ENCODE data around the gene GMPR.

GMPR gene

DNA sequence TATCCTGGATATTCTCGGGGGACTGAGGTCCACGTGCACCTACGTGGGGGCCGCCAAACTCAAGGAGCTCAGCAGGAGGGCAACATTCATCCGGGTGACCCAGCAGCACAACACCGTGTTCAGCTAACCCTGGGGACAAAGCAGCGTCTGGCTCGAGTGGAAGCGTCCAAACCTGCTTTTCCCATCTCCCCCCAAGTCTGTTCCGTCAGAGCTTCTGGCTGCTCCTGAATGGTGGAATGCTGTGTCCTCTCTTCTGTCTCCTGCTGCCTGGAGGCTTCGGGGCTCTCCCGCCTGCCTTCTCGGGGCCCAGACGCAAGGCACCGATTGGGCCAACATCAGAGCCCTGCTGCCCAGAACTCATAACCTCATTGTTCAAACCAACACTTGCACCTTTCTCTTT is 56.7 kb downstream of the GMPR start:
- FAIRE-seq (no peak), DNase-seq (ENCODE audit: insufficient read length, low spot score) (no peak)

DNA sequence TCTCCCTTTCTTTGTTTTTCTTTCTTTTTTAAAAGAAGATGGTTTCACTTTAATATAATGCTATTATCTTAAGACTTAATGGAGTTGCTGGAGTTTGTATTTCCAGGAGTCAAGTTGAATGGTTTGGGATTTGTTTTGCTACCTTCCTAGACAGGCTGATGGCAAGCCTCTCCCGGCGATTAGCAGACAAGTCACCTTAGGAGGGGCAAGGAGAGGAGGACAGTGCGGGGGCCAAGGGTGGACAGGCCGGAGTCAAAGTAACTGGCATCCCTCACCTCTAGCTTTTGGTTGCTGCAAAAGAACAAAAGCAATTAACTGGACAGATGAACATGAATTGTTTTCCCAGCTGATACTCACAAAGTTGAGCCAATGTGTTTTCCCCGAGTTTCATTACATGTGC is 57.1 kb downstream of the GMPR start:
- no peak for DNase-seq (ENCODE audit: insufficient read length, low spot score)
- no peak for FAIRE-seq

DNA sequence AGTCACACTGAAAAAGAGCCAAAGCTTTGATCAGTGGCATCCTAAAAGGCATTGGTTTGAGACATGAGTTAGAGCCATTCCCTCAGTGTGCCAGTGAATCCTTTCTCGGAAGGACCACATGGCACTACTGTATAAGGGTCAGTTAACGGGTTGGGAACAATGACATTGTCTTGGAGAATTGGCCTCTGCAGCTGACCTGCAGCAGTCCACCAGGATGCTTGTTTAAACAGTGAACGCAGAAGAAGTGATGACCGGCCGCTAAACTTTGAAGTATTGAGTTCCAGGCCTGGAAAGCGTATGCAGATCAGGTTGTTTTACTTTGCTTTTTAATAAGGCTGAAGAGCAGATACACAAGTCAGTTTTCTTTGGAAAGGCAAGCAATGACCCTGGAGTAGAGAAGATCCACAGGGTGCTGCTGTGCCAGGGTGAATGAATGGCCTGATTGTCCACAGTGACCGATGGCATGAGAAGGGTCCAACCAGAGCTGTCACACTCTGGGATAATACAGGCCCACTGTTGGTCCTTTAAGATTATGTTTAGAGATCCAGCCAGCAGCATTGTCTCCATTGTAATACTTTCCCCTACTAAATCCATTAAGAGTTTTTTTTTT is 57.8 kb downstream of the GMPR start:
- FAIRE-seq: no peak
- DNase-seq (ENCODE audit: insufficient read length, low spot score): no peak

DNA sequence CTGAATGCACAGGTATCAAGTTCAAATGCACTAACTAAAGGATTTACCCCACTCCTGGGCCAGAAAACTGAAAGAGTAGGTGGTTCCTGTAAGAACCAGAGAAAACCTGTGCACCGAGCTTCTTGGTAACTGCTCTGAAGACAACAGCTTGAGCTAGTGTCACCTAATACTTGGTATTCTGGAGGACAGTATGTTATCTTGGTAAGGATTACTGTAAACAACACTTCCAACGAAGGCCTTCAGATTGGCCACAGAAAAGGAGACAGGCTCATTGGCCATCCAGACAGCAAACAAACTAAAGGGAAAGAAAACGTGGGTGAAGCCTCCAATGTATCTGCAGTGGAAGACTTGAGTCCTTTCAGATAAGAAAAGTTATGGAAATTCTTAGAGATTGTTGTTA is 61.5 kb downstream of the GMPR start:
- DNase-seq (ENCODE audit: insufficient read length, low spot score) (no peak), FAIRE-seq (no peak)

DNA sequence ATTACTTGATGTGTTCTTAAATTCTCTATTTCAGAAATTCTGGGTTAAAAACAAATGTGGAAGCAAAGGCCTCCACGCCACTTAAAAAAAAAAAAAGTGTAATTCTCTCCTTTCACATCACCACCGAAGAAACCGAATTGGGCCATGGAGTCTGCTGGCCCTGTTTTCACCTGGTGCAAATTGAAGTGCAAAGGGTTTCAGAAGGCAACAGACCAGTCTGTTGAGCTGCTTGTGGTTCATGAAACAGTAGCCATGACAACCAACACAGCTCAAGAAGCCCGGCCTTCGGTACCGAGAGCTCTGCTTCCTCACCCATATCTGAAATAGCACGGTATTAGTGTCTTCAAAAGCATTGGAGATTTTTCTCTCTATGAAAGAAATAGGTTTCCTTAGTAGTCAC is 63.1 kb downstream of the GMPR start:
- DNase-seq (ENCODE audit: insufficient read length, low spot score) (no peak), FAIRE-seq (peak; percentile 66)

DNA sequence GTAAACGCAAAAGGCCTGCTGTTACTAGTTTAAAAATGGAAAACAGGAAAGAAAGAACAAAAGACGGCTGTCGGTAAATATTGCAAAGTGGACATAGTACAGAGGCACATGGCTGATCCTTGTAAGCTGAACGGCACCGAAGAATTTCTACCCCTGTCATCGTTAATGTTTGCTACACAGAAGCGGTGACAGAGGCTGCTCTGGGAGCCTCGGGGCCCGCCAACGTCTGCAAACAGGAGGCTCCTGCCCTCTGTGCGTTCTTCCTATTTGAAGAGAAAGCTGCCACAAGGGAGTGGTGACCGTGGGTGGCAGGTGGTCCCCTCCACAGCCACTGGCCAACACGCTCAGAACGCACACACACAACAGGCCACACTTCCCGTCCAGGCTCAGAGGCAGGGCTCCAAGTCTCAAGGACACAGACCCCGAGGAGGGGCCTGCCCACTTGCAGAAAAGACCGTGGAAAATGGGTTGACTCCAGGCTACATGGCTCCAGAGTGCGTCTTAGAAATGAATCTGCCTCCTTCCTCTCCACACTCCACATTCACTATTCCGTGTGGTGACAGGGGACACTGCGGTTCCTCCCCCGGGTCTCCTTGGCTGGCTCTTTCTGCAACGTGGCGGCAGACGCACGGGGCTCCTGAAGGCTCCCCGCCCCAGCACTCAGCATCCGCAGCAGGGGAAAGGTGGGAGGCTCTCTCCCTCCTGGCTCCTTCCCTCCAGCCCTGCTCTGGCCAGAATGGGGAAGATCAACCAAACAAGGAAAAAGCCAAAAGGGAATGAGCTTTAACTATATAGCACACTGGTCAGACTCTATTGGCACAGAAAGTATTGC is 64.5 kb downstream of the GMPR start:
- DNase-seq (ENCODE audit: insufficient read length, low spot score) (no peak), FAIRE-seq (no peak)

DNA sequence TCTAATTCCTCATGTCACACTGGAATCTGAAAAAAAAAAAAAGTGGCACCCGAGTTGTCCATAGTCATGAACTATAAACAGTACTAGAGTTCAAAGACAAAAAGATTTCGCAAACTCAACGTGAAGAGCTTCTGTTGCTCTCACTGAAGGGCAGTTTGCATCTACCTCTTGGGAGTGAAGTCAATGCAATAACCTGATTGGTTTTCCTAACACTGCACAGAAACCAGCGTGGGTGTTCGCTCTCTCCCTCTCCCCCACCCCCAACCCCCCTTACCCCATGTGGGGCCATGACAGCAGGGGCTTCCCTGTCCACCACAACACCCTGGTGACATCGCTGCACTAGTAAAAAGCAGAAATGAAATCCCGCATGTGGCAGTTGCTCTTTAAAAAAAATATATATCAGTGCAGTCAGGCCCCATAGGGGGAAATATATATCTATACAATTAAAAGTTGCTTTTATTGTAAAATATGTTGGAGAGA is 66.9 kb downstream of the GMPR start:
- peak; percentile 91 for FAIRE-seq
- peak; percentile 39 for DNase-seq (ENCODE audit: insufficient read length, low spot score)

DNA sequence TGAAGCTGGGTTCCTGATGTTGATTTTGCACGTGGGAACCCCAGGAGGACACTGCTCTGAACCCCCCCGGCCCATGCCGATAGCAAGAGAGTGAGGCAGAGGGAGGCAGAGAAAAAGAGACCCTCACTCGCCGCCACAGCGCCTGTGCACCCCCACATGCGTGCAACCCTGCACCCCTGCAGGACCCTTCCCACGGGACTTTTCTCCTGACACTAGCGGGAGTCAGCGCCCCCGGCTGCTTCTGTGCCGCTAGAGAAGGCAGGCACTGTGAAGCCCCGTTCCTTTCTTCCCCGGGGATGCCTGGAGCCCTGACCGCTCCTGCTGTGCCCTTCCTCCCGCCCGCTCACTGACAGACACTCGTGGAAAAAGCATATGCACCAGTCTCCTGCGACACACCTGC is 67.4 kb downstream of the GMPR start:
- no peak for FAIRE-seq
- DNase-seq (ENCODE audit: insufficient read length, low spot score): no peak

DNA sequence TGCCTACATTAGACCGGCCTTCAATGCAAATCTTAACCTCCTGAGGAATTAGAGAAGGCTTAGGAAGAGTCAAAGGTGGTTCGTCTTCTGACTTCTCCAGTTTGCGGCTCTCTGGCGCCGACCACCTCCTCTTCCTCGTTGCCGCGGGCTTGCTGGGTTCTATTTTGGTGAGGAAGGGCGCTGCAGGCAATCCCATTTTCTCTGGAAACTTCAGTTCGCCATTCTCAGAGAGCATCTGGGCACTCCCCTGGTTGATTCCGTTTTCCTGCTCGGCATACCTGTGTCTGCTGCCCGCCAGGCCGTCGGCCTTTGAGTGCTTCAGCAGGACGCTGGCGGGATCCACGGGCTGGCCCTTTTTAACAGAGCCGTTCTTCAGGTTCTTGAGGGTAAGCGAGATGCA is 67.9 kb downstream of the GMPR start:
- DNase-seq (ENCODE audit: insufficient read length, low spot score) (no peak), FAIRE-seq (peak; percentile 73)

DNA sequence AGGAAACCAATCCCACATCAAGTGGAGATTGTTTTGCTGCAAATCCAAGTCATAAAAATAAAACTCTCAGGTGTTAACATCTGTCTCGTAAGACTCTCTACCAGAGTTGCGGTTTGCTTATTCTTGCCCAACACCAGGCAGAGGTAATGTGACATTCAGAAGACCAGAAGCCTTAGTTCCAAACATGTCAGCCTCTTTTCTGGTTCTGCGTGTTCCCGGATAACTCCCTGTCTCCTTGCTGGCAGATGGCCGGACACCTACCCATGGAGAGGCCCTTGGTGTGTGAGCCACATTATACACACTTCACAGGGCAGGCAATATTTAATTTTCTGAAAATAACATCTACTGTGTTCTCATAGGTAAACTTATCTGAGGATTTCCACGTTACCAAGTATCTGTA is 73.4 kb downstream of the GMPR start:
- no peak for FAIRE-seq
- DNase-seq (ENCODE audit: insufficient read length, low spot score): no peak

DNA sequence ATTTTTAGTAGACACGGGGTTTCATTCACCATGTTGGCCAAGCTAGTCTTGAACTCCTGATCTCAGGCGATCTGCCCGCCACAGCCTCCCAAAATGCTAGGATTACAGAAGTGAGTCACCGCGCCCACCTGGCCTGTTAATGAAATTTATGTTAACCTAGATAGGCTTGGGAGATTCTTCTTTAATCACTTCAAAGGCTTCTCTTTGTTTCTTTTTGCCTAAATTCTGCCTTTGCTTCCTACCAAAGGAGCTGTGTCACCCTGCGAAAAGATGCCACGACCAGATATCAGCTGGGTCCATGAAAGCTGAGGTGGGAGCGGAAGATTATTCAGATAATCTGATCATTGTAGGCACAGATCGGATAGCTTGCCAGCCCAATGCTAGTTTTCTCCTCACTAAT is 75.3 kb downstream of the GMPR start:
- DNase-seq (ENCODE audit: insufficient read length, low spot score) (no peak), FAIRE-seq (no peak)

DNA sequence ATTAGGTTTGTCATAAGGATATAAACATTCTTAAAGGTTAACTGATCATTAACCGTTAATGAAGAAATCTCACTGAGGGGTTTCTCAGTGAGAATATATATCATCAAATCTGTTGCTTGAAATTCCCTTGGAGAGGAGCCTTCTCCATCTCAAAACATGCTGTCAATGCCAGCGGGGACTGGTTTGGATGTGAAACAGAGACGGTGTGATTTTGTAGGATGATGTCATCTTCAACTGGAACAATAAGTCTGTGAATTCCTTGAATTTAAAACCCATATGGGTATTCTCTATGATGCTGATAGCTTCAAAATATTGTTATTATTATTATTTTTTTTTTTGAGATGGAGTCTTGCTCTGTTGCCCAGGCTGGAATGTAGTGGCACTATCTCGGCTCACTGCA is 75.9 kb downstream of the GMPR start:
- FAIRE-seq (no peak), DNase-seq (ENCODE audit: insufficient read length, low spot score) (no peak)

DNA sequence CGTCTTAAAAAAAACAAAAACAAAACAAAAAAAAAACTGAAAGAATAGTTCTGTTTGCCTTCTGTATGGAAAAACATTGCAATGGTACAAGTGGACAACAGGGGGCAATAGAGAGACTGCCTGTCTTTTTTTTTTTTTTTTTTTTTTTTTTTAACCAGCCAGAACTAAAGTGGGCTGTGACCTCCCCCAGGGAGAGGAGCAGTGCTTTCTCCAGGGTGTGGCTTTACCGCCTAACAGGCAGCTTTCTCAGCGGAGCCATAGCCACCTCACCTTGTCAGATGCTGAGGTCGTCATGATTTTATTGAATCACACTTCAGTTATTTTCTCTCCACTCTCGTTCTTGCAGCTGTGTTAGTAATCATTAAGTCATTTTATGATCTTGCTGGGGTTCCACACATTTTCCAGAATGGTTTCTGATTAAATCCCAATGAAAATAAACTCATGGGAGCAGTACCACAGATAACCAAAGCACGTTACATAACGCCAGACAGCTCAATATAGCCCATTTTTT is 78.4 kb downstream of the GMPR start:
- peak; percentile 64 for FAIRE-seq
- DNase-seq (ENCODE audit: insufficient read length, low spot score): no peak

DNA sequence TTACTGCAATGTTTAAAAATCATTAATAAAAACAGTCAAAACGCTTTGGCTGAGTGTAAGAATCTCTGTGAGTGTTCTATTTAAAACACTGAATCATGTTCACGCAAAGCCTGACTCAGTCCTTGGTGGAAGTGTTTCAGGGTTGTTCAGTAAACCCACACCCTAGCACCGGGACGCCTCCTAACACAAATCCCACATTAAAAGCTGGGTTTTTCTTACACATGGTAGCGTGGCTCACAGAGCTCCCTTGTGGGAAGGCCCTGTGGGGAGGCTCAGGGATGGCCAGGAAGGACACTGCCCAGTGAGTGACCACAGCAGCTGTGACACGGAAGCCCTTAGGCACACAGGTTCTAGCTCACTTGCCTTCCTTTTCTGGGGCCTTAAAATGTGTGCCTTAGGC is 80.2 kb downstream of the GMPR start:
- no peak for DNase-seq (ENCODE audit: insufficient read length, low spot score)
- FAIRE-seq: no peak

DNA sequence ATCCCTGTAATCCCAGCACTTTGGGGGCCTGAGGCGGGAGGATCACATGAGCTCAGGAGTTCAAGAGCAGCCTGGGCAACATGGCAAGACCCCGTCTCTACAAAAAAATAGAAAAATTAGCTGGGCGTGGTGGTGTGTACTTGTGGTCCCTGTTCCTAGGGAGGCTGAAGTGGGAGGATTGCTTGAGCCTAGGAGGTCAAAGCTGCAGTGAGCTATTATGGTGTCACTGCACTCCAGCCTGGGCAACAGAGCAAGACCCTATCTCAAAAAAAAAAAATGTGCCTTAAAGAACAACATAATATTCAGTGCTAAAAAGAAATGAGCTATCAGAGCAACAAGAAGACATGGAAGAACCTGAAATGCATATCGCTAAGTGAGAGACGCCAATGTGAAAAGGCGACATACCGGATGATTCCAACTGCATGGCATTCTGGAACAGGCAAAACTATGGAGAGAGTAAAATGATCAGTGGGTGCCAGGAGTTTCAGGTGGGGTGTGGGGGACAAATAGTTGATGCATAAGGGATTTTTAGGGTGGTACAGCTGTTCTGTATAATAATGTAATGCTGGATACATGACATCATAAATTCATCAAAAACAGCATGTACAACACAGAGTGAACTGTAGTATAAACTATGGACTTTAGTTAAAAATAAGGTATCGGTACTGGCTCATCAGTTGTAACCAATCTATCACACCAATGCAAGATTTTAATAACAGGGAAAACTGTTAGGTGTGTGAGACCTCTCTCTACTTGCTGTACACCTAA is 80.8 kb downstream of the GMPR start:
- DNase-seq (ENCODE audit: insufficient read length, low spot score) (no peak), FAIRE-seq (no peak)

DNA sequence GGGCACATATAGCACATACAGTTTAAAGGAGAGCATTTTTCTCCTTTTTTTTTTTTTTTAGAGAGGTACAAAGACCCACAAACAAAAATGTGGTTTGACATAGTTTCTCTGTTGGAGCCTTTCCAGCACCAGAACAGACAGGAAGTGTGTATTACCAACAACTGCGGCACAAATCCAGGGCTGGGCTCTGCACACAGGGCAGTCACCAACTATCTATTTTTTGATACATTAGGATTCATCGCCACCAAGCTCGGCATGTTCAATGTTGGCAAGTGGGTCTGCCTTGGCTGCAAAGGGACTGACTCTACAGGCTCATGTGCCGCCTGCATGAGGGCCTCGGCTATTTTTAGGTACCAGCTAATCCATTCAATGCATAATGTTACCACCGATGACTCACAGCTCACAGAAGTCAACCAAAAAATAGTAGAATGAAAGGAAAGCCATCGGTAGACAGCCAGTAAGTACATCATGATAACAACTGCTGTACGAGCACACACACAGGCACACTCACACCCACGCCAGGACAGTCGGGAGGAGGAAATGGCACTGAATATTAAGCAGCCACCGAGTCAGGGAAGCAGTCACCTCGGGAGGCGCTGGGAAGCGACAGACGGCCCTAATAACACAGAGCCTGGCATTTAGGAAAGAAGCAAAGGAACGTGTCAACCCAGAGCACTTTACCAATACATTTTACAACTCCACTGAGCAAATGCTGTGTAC is 81.6 kb downstream of the GMPR start:
- FAIRE-seq (peak; percentile 86), DNase-seq (ENCODE audit: insufficient read length, low spot score) (no peak)

DNA sequence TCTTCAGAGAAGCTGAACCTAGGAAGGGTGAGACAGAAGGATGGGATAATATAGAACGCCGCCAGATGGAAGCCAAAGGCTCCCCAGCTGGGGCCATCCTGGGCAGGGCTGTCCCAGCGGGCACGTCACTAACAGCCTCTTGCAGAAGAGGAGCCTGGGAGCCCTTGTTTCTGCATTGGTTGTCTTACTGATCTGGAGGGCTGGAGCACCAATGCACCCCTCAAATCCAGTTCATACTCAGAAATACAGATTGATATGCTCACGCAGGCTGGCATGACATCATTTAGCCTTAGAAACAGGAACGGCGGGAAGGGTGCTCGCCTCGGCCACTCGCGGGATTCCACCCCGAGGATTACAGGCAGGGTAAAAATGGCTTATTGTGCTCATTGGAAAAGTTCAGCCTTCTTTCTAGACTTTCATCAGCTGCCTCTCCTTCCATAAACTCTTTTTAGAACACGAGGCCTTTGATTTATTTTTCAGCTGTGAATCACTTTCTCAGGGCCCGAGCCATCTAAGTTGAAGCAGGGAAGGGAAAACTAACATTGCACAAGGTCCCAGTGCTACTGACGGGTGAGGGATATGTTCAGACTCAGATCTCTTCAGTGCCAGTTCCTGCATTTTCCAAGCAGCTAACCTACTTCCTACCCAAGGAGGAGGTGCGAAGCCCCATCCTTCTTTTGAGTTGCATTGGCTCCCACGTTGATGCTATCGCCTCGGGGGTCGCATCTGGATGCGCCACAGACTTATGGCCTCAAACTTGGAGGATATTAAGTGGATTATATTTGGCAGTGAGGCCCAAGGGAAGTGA is 82.3 kb downstream of the GMPR start:
- no peak for DNase-seq (ENCODE audit: insufficient read length, low spot score)
- FAIRE-seq: no peak

DNA sequence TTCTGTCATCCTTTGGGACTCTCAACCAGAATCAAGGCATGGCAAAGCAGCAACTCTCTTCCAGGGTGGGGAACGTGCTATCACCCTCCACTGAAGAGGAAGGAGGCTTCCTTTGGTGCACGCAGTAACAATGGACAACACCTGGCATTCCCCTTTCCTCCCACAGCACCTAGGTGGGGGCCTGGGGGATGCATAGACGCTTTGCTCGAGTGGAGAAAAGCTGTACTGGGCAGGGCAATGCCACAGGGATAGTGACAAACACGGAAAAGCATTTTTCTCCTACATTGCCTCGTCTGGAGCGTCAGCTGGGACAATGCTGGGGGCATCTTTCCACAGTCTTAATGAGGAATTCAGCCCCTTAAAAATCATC is 82.9 kb downstream of the GMPR start:
- DNase-seq (ENCODE audit: insufficient read length, low spot score) (no peak), FAIRE-seq (no peak)

DNA sequence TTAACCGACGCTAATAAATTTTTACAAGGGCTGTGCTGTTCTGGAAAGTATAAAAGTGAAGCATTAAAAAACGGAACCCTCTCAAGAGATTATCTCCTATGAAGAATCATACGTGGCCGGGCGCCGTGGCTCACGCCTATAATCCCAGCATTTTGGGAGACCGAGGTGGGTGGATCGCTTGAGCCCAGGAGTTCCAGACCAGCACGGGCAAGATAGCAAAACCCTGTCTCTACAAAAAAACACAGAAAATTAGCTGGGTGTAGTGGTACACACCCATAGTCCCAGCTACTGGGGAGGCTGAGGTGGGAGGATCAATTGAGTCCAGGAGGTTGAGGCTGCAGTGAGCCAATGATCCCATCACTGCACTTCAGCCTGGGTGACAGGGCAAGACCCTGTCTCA is 83.4 kb downstream of the GMPR start:
- no peak for DNase-seq (ENCODE audit: insufficient read length, low spot score)
- no peak for FAIRE-seq

DNA sequence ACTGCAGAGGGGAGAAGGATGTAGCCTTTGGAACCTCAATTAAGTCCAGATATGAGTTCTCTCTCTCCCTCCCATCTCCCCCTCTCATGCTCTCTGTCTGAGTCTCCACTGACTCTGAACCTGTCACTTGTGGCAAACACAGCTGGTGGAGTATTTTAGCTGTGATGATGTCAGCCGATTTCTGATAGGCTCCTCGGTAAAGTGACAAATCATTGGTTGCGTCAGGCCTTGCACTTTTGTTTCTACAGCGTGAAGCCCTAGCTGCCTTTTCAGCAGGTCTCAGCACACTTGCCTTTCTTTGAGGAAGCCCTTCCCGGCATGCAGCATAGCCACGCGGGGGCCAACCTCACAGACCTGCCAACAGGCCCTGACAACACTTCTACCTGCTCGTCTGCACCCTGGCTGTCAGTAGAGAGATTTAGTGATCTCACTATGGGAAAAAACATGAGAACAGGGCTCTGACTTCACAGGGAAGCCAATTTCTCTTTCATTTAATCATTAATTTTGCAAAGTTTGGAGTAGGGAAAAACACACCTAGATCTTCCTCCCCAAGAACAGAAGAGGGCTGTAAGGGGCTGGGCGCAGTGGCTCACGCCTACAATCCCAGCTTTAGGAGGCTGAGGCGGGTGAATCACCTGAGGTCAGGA is 84.4 kb downstream of the GMPR start:
- DNase-seq (ENCODE audit: insufficient read length, low spot score) (peak; percentile 72), FAIRE-seq (peak; percentile 99)
